ENCODE data around the gene TCP11L2.

TCP11L2 gene

GRCh38 chr12:106344131-106344530 is 41.6 kb downstream of the TCP11L2 start:
- H3K27ac ChIP-seq, result no peak overlapping the region
- TF ChIP-seq CTCF (IDR thresholded peaks at IDR 0.05) (no peak), ZFX (IDR thresholded peaks at IDR 0.05; ENCODE audit: borderline replicate concordance) (no peak)

- no peak overlapping the region for H3K27ac ChIP-seq
- peak; percentile 79 for TF ChIP-seq CTCF (IDR thresholded peaks at IDR 0.05)
- no peak for TF ChIP-seq ZFX (IDR thresholded peaks at IDR 0.05; ENCODE audit: borderline replicate concordance)
Observed at GRCh38 chr12:106345746-106346145, 43.2 kb downstream of the TCP11L2 start.

- no peak for TF ChIP-seq CTCF (IDR thresholded peaks at IDR 0.05)
- no peak for TF ChIP-seq ZFX (IDR thresholded peaks at IDR 0.05; ENCODE audit: borderline replicate concordance)
- no peak overlapping the region for H3K27ac ChIP-seq
Observed at GRCh38 chr12:106348411-106348810, 45.9 kb downstream of the TCP11L2 start.

- no peak overlapping the region for H3K27ac ChIP-seq
- TF ChIP-seq CTCF (IDR thresholded peaks at IDR 0.05) (no peak), ZFX (IDR thresholded peaks at IDR 0.05; ENCODE audit: borderline replicate concordance) (no peak)
Observed at GRCh38 chr12:106353175-106353574, 50.6 kb downstream of the TCP11L2 start.

GRCh38 chr12:106357549-106358395 is 55.2 kb downstream of the TCP11L2 start, which contains the start of gene POLR3B:
POLR3B (plus strand) TSS chr12:106357748; CDS start chr12:106357880, 132 bp downstream.
- peak within 1 kb of the TSS; percentile 89 for H3K27ac ChIP-seq
- TF ChIP-seq ZFX (IDR thresholded peaks at IDR 0.05; ENCODE audit: borderline replicate concordance), result no peak
- TF ChIP-seq CTCF (IDR thresholded peaks at IDR 0.05), result peak; percentile 97

- TF ChIP-seq CTCF (IDR thresholded peaks at IDR 0.05) (no peak), ZFX (IDR thresholded peaks at IDR 0.05; ENCODE audit: borderline replicate concordance) (no peak)
- H3K27ac ChIP-seq, result peak overlapping the region; percentile 89
Observed at GRCh38 chr12:106358396-106359241, 56.1 kb downstream of the TCP11L2 start.
